CD4-positive, alpha-beta T cell treated with Interferon gamma for 1 hour (primary cell): Measurements from ENCODE around the gene MRPS12.
"Not testable (repeated sequence)": the region's sequence is repeated elsewhere in the genome, so short reads cannot be mapped to it uniquely, and the experiment has no call there.

ENCODE experiments used
- DNase-seq: peaks from one replicate; pipeline ENCODE4 v3.0.0-alpha.2; 2020

The MRPS12 gene

GRCh38 chr19:38941979-38942378, 11.2 kb downstream of the MRPS12 start:
- DNase-seq = no peak

- DNase-seq = no peak
Measured at GRCh38 chr19:38942471-38943181, 11.9 kb downstream of the MRPS12 start.

GRCh38 chr19:38944981-38945506, 14.3 kb downstream of the MRPS12 start:
- no peak for DNase-seq

GRCh38 chr19:38945562-38946228, 15.0 kb downstream of the MRPS12 start:
- DNase-seq = no peak

- DNase-seq = no peak
Measured at GRCh38 chr19:38946229-38947010, 15.7 kb downstream of the MRPS12 start.

- DNase-seq = peak; percentile 83
Measured at GRCh38 chr19:38949580-38950367, 19.0 kb downstream of the MRPS12 start.

- no peak for DNase-seq
Measured at GRCh38 chr19:38951187-38951586, 20.4 kb downstream of the MRPS12 start.

- DNase-seq = no peak
Measured at GRCh38 chr19:38952395-38953165, 21.8 kb downstream of the MRPS12 start.

- no peak for DNase-seq
Measured at GRCh38 chr19:38953677-38954076, 22.9 kb downstream of the MRPS12 start.

- no peak for DNase-seq
Measured at GRCh38 chr19:38956264-38956663, 25.5 kb downstream of the MRPS12 start.

GRCh38 chr19:38958301-38958700, 27.6 kb downstream of the MRPS12 start:
- DNase-seq = no peak

- no peak for DNase-seq
Measured at GRCh38 chr19:38959618-38960017, 28.9 kb downstream of the MRPS12 start.

GRCh38 chr19:38964738-38965137, 34.0 kb downstream of the MRPS12 start:
- DNase-seq = no peak

GRCh38 chr19:38966149-38966548, 35.4 kb downstream of the MRPS12 start:
- DNase-seq = not testable (repeated sequence)

GRCh38 chr19:38970664-38971532, 40.2 kb downstream of the MRPS12 start:
- DNase-seq = no peak

- DNase-seq = no peak
Measured at GRCh38 chr19:38971672-38972071, 40.9 kb downstream of the MRPS12 start.

- no peak for DNase-seq
Measured at GRCh38 chr19:38974624-38975213, 44.0 kb downstream of the MRPS12 start.

GRCh38 chr19:38975214-38975860, 44.6 kb downstream of the MRPS12 start, which contains the start of gene FBXO17:
Gene FBXO17 (minus strand): TSS chr19:38975742. CDS start chr19:38950319, 25,423 bp downstream.
- no peak for DNase-seq

- DNase-seq = no peak
Measured at GRCh38 chr19:38975861-38976271, 45.1 kb downstream of the MRPS12 start.
